ENCODE measurements around the gene FBXW11.

DNA sequence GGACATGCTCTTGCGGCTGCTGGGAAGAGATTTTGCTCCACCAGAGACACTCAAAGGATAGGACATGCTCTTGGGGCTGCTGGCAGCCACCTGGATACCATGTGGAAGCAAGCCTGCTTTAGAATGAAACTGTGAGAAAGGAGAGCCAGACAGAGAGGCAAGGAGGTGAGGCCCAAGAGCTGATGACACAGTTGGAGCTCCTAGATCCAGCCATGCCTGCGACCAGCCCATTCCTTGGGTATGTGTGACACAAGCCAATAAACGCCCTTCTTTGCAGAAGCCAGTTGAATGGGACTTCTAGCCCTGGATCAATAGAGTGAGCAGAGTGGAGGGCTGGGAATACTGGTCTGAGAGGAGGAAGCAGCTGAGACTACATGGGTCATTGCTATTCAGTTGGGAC is 151.2 kb downstream of the FBXW11 start:
- TF ChIP-seq, protein P1, sequence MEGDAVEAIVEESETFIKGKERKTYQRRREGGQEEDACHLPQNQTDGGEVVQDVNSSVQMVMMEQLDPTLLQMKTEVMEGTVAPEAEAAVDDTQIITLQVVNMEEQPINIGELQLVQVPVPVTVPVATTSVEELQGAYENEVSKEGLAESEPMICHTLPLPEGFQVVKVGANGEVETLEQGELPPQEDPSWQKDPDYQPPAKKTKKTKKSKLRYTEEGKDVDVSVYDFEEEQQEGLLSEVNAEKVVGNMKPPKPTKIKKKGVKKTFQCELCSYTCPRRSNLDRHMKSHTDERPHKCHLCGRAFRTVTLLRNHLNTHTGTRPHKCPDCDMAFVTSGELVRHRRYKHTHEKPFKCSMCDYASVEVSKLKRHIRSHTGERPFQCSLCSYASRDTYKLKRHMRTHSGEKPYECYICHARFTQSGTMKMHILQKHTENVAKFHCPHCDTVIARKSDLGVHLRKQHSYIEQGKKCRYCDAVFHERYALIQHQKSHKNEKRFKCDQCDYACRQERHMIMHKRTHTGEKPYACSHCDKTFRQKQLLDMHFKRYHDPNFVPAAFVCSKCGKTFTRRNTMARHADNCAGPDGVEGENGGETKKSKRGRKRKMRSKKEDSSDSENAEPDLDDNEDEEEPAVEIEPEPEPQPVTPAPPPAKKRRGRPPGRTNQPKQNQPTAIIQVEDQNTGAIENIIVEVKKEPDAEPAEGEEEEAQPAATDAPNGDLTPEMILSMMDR (IDR thresholded peaks at IDR 0.05), result no peak
- TF ChIP-seq POLR2A (IDR thresholded peaks at IDR 0.05), result no peak

Measured in body of pancreas (tissue), 4 donors.